Fibroblast of villous mesenchyme (primary cell): ENCODE results near the gene KRT81. TPM values are rescaled to one million over a fixed set of nuclear protein-coding genes. Genes with fewer than 3 reads are reported as not detected.
"Not testable (repeated sequence)": the region's sequence is repeated elsewhere in the genome, so short reads cannot be mapped to it uniquely, and the experiment has no call there.

ENCODE experiments used
- DNase-seq: peaks from one replicate; pipeline ENCODE4 v3.0.0-alpha.2; 2010; ENCODE audit warnings: low read depth
- H3K4me3 ChIP-seq: 2 replicates; pipeline ENCODE4 v1.5.1; 2011; ENCODE audit warnings: low read depth, mild to moderate bottlenecking, low read length
- CTCF ChIP-seq: IDR thresholded peaks from 2 replicates; pipeline ENCODE4 v1.5.1; 2012; ENCODE audit warnings: low read depth, mild to moderate bottlenecking, low read length; ENCODE audit not compliant: insufficient read depth
- total RNA-seq: library from RNA; depleted of rRNA; stranded (reverse); fragments of >200 nt; gene quantifications from 2 replicates; pipeline ENCODE4 v1.2.3, GENCODE V29; 2012

Gene KRT81
- total RNA-seq, 1 donor = not detected

GRCh38 chr12:52319097-52319496 is 27.8 kb upstream of the KRT81 start:
- TF ChIP-seq CTCF = no peak
- no peak overlapping the region for H3K4me3 ChIP-seq
- DNase-seq = no peak

- H3K4me3 ChIP-seq = no peak overlapping the region
- DNase-seq = no peak
- TF ChIP-seq CTCF = no peak
Measured at GRCh38 chr12:52318241-52318990, 27.1 kb upstream of the KRT81 start.

GRCh38 chr12:52317468-52318052 is 26.2 kb upstream of the KRT81 start:
- TF ChIP-seq CTCF = no peak
- no peak for DNase-seq
- no peak overlapping the region for H3K4me3 ChIP-seq

- no peak for TF ChIP-seq CTCF
- H3K4me3 ChIP-seq = no peak overlapping the region
- no peak for DNase-seq
Measured at GRCh38 chr12:52316701-52317100, 25.4 kb upstream of the KRT81 start.

- no peak for TF ChIP-seq CTCF
- DNase-seq = no peak
- H3K4me3 ChIP-seq = no peak overlapping the region
Measured at GRCh38 chr12:52316290-52316689, 25.0 kb upstream of the KRT81 start.

- not testable (repeated sequence) for DNase-seq, H3K4me3 ChIP-seq
- peak; percentile 36 for TF ChIP-seq CTCF
Measured at GRCh38 chr12:52315721-52316120, 24.4 kb upstream of the KRT81 start.

- no peak overlapping the region for H3K4me3 ChIP-seq
- TF ChIP-seq CTCF = no peak
- no peak for DNase-seq
Measured at GRCh38 chr12:52314511-52314910, 23.2 kb upstream of the KRT81 start.
